T-cell (primary cell): Measurements from ENCODE around the gene CKLF. TPM values are rescaled to one million over a fixed set of nuclear protein-coding genes. Genes with fewer than 3 reads are reported as not detected.
"Not testable (repeated sequence)": the region's sequence is repeated elsewhere in the genome, so short reads cannot be mapped to it uniquely, and the experiment has no call there.

Experiments
- ATAC-seq, 4 experiments: fragments of 200-7000 bp in 3 of 4; fragments of 150-1000 bp in 1 of 4; cut with Tn5 transposase; replicated peaks in 1 of 4; 1 replicate in 3 of 4; 2 replicates in 1 of 4; pipeline ENCODE4 v1.10.0; 2021; ENCODE audit warnings: moderate library complexity in 3 of 4, mild to moderate bottlenecking in 2 of 4, moderate number of reproducible peaks in 1 of 4
- CTCF ChIA-PET, 2 donors: fragments of 300-600 bp; sonication (Branson Sonifier 250); formaldehyde crosslinking; loops; one replicate each; lab custom pipeline; 2022; ENCODE audit warnings: antibody characterized with exemption in 2 of 2; lab: Charles Lee
- POLR2A ChIA-PET, 2 donors: fragments of 300-600 bp; sonication (Branson Sonifier 250); formaldehyde crosslinking; loops; one replicate each; lab custom pipeline; 2022; ENCODE audit warnings: antibody characterized with exemption in 2 of 2; lab: Charles Lee
- DNase-seq, 35 experiments: peaks; one replicate each; pipeline versions ENCODE4 v3.0.0 to v3.0.0-alpha.2; 2013 to 2023
- H3K27ac ChIP-seq: one replicate; pipeline ENCODE4 v1.5.1; 2013; ENCODE audit warnings: low read length
- H3K27me3 ChIP-seq, 2 experiments: replicated peaks in 1 of 2; 1 replicate in 1 of 2; 2 replicates in 1 of 2; pipeline versions ENCODE4 v1.6.1 to v1.7.0; 2013; ENCODE audit warnings: low read length in 1 of 2, mixed read lengths in 1 of 2; ENCODE audit not compliant: control insufficient read depth in 2 of 2, insufficient read depth in 2 of 2; ENCODE audit errors: extremely low read depth in 1 of 2
- H3K36me3 ChIP-seq, 2 donors: 1 replicate in 1 of 2; 2 replicates in 1 of 2; pipeline versions ENCODE4 v1.6.1 to v1.7.0; 2013; ENCODE audit warnings: low read length in 1 of 2; ENCODE audit not compliant: control insufficient read depth in 2 of 2, insufficient read depth in 1 of 2; ENCODE audit errors: extremely low read depth in 1 of 2
- H3K4me1 ChIP-seq, 2 experiments: 1 replicate in 1 of 2; 2 replicates in 1 of 2; pipeline versions ENCODE4 v1.6.1 to v1.7.0; 2013; ENCODE audit warnings: low read length in 2 of 2, mixed read lengths in 1 of 2; ENCODE audit not compliant: insufficient read depth in 2 of 2, control insufficient read depth in 1 of 2; ENCODE audit errors: extremely low read depth in 1 of 2
- H3K4me3 ChIP-seq, 2 donors: 1 replicate in 1 of 2; 2 replicates in 1 of 2; pipeline versions ENCODE4 v1.5.1 to v1.7.0; 2013; ENCODE audit warnings: mild to moderate bottlenecking in 2 of 2, low read length in 1 of 2, moderate library complexity in 1 of 2; ENCODE audit not compliant: control insufficient read depth in 1 of 2; ENCODE audit errors: extremely low read depth in 1 of 2
- H3K9me3 ChIP-seq: 2 replicates; pipeline ENCODE4 v1.7.0; 2013
- H3K27ac Mint-ChIP-seq, 2 donors: one replicate each; pipeline ENCODE4 v1.8.0; 2020 to 2021; ENCODE audit warnings: mild to moderate bottlenecking in 2 of 2, mixed read lengths in 2 of 2
- H3K27me3 Mint-ChIP-seq, 2 donors: one replicate each; pipeline ENCODE4 v1.8.0; 2021 to 2022; ENCODE audit warnings: mixed read lengths in 2 of 2
- H3K36me3 Mint-ChIP-seq: one replicate; pipeline ENCODE4 v1.8.0; 2021; ENCODE audit warnings: mixed read lengths
- H3K4me1 Mint-ChIP-seq, 3 donors: one replicate each; pipeline ENCODE4 v1.8.0; 2020 to 2022; ENCODE audit warnings: mixed read lengths in 3 of 3, mild to moderate bottlenecking in 1 of 3
- H3K4me3 Mint-ChIP-seq, 3 donors: one replicate each; pipeline ENCODE4 v1.8.0; 2020 to 2022; ENCODE audit warnings: mild to moderate bottlenecking in 3 of 3, mixed read lengths in 3 of 3, moderate library complexity in 3 of 3
- H3K9me3 Mint-ChIP-seq, 3 donors: one replicate each; pipeline ENCODE4 v1.8.0; 2020 to 2022; ENCODE audit warnings: mixed read lengths in 3 of 3
- WGBS: methylation state at CpG from one replicate; pipeline ENCODE4 v1.1.5; 2013; ENCODE audit warnings: missing lambda C conversion rate; ENCODE audit not compliant: insufficient coverage; 5-methylcytosine and 5-hydroxymethylcytosine counted together
- total RNA-seq, 35 experiments: library from RNA in 6 of 35; stranded (reverse) in 6 of 35; fragments of 120-200 nt in 1 of 35; gene quantifications; one replicate each; pipeline versions ENCODE4 v1.2.1 to v1.2.4 and lab custom pipeline; 2013 to 2026

The CKLF gene
- total RNA-seq, 5 donors from 2014 or later (not counting 1 experiment from before 2014, with no cell fraction given): 25.3 to 67.8 (median 58.3) TPM

DNA sequence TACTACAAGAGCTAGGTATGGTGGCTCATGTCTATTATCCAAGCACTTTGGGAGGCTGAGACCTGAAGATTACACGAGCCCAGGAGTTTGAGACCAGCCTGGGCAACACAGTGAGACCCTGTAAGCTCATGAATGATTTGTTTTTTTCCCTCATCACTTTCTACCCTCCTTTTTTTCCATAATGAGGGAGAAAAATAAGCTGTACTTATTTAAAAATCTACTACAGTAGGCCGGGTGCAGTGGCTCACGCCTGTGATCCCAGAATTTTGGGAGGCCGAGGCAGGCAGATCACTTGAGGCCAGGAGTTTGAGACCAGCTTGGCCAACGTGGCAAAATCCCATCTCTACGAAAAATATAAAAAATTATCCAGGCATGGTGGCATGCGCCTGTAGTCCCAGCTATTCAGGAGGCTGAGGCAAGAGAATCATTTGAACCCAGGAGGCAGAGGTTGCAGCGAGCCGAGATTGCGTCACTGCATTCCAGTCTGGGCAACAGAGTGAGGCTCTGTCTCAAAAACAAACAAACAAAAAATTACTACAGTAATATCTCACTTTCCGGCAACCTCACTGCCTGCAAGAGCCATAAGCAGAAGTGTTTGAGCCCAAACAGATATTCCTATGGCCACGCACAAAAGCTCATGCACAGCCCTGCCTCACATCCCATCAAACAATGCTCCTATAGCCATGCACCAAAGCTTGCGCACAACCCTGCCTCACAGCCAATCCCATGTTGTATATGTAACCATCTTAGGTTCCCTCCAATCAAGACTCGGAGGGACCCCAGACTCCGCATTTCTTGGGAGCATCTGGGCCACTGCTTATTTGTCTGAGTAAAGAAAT is 39.9 kb upstream of the CKLF start:
- H3K36me3 ChIP-seq: no peaks in the 10 kb centered on the region
- H3K27me3 Mint-ChIP-seq: no peaks in the 10 kb centered on the region
- H3K9me3 ChIP-seq: no peaks in the 10 kb centered on the region
- peaks cover 2% of the 10 kb centered on the region for H3K36me3 Mint-ChIP-seq
- H3K27ac Mint-ChIP-seq: peak overlapping the region in 1 of 2 donors; percentile 68
- no peak overlapping the region for H3K4me3 ChIP-seq
- H3K27me3 ChIP-seq: no peaks in the 10 kb centered on the region
- ChIA-PET CTCF (interaction anchor here (0.6 to 1.3 kb wide), 5 partner anchors 10 to 77 kb away, joined by 3 to 9 read pairs (median 3); no protein-coding TSS in a partner anchor), POLR2A (no interaction called here)
- no peak for ATAC-seq
- WGBS: 91% methylated on average over 7 of the region's 15 CpGs
- no peaks in the 10 kb centered on the region for H3K9me3 Mint-ChIP-seq
- no peak overlapping the region for H3K4me3 Mint-ChIP-seq
- DNase-seq: no peak
- H3K4me1 ChIP-seq: peaks cover 11 to 34% of the 10 kb centered on the region in 2 experiments
- H3K27ac ChIP-seq: no peak overlapping the region
- H3K4me1 Mint-ChIP-seq: peaks cover 33 to 50% (median 34%) of the 10 kb centered on the region in 3 donors

DNA sequence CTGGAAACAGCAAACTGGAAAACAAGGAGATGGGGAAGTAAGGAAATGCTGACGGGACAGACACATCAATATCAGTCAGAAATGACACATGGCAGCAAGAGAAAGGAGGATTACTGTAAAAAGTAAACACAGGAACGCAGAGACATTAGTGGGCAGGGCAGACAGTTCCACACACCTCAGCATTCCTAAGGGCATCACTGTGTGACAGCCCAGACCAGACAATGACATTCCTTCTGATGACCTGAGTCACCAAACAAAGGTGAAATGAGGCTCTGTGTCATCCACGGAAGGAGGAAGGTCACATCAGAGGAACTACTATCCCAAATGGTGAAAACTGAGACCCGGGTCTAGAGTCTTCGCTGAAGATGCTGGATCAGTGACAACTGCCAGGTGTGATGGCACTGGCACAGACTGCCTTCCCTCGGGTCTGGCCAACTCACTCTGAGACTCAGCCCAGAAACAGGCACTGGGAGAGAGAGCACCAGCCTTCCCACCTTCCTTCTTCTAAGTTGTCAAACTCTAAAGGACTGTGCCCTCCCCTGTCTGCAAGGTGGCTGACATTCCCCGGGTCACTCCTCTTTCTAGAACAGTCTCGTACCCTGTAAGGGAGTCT is 39.2 kb upstream of the CKLF start:
- ChIA-PET CTCF (no interaction called here), POLR2A (no interaction called here)
- 92% methylated on average over 5 of the region's 8 CpGs for WGBS
- Histone ChIP-seq H3K27me3 (no peaks in the 10 kb centered on the region), H3K4me3 (no peak overlapping the region), H3K27ac (no peak overlapping the region), H3K36me3 (no peaks in the 10 kb centered on the region), H3K4me1 (peaks cover 11 to 39% of the 10 kb centered on the region in 2 experiments), H3K9me3 (no peaks in the 10 kb centered on the region)
- Mint-ChIP-seq H3K4me1 (peaks cover 39 to 56% (median 41%) of the 10 kb centered on the region in 3 donors), H3K36me3 (peaks cover 2% of the 10 kb centered on the region), H3K27me3 (no peaks in the 10 kb centered on the region), H3K9me3 (no peaks in the 10 kb centered on the region), H3K4me3 (no peak overlapping the region), H3K27ac (peak overlapping the region in 1 of 2 donors; percentile 68)
- no peak for DNase-seq
- ATAC-seq: no peak

DNA sequence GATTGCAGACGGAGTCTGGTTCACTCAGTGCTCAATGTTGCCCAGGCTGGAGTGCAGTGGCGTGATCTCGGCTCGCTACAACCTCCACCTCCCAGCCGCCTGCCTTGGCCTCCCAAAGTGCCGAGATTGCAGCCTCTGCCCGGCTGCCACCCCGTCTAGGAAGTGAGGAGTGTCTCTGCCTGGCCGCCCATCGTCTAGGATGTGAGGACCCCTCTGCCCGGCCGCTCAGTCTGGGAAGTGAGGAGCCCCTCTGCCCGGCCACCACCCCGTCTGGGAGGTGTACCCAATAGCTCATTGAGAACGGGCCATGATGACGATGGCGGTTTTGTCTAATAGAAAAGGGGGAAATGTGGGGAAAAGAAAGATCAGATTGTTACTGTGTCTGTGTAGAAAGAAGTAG is 38.0 kb upstream of the CKLF start:
- peak overlapping the region; percentile 16 to 99 for H3K27ac Mint-ChIP-seq
- DNase-seq: peak in 1 of 35 experiments; percentile 2
- POLR2A ChIA-PET: not testable (repeated sequence)

DNA sequence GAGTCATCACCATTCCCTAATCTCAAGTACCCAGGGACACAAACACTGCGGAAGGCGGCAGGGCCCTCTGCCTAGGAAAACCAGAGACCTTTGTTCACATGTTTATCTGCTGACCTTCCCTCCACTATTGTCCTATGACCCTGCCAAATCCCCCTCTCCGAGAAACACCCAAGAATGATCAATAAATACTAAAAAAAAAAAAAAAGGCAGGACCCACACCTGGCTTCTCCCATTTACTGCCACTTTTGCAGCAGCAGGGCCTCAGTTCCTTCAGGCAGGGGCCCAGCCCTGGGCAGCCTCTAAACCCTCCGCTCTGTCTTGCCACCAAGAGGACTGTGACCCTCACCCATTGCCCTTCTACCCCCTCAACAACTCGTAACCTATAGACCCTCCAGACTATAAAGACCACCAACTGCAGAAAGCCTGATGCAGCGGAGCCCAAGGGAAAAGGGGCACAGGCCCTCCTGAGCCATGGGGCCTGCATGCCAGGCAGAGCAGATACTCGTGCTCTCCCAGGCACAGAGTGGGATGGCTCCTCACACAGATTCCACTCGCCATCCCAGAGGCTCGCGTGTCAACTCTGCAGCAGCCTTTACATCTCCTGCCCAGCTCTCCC is 37.3 kb upstream of the CKLF start:
- POLR2A ChIA-PET, H3K4me3 ChIP-seq, H3K9me3 ChIP-seq, H3K27me3 ChIP-seq, H3K36me3 ChIP-seq, H3K9me3 Mint-ChIP-seq, H3K36me3 Mint-ChIP-seq, ATAC-seq, H3K27me3 Mint-ChIP-seq: not testable (repeated sequence)
- peak overlapping the region; percentile 96 for H3K27ac ChIP-seq
- 91% methylated on average over 7 of the region's 10 CpGs for WGBS
- CTCF ChIA-PET: interaction anchor here (0.5 to 0.9 kb wide), 2 partner anchors 21 to 25 kb away, joined by 4 to 11 read pairs; no protein-coding TSS in a partner anchor
- H3K4me1 ChIP-seq: peaks cover 19 to 48% of the 10 kb centered on the region in 2 experiments
- Mint-ChIP-seq H3K4me3 (peak overlapping the region in 1 of 3 donors; percentile 73), H3K27ac (peak overlapping the region; percentile 96 to 99), H3K4me1 (peaks cover 49 to 68% (median 54%) of the 10 kb centered on the region in 3 donors)
- DNase-seq: peak in 1 of 35 experiments; percentile 11

More for the DNA sequence above, 38.0 kb upstream of the CKLF start:
- H3K27ac ChIP-seq, H3K27me3 ChIP-seq, H3K9me3 ChIP-seq, CTCF ChIA-PET, H3K36me3 Mint-ChIP-seq, ATAC-seq, H3K36me3 ChIP-seq, H3K27me3 Mint-ChIP-seq, H3K9me3 Mint-ChIP-seq, H3K4me3 Mint-ChIP-seq, H3K4me3 ChIP-seq: not testable (repeated sequence)
- WGBS: 96% methylated on average over 4 of the region's 17 CpGs
- peaks cover 42 to 61% (median 47%) of the 10 kb centered on the region in 3 donors for H3K4me1 Mint-ChIP-seq
- peaks cover 12 to 41% of the 10 kb centered on the region in 2 experiments for H3K4me1 ChIP-seq

DNA sequence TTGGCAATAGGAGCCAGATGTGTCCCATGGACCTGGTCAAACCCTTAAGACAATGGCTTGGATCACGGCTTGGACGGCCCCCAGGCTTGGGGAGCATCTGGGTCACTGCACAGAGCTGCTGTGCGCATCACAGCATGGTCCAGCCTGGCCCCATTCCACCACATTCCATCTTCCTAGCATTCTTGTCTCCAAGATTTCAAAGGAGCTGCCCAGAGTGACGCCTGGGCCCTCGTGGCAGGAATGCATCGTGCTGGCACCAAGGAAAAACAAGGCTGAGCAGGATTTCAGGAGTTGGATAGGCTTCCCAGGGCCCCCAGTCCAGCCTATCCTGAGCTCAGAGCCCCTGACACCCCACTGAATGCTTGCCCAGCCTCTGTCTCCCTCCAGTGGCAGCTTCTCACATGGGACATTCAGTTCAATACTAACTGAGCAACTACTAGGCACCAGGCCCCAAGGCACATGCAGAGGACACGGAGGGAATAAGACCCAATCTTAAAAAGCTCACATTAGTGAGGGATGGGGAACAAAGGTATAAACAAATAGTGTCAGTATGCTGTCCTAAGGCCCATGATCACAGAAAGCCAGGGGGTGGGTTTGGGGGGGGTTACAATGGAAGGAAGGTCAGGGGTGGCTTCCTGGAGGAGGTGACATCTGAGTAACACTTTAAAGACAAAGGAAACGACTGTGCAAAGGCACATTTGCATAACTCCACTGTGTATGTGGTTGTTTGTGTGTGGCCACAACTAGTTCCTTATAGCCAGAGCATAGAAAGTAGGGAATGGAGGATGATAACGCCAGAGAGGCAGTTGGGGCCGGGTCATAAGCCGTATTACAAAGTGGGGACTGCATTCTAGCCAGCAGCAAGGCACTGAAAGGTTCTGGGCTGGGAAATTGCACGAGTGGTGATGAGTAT is 36.5 kb upstream of the CKLF start:
- peak overlapping the region; percentile 34 to 73 (median 62) for H3K4me3 Mint-ChIP-seq
- WGBS: 79% methylated on average over 8 of the region's 12 CpGs
- peaks cover 57 to 75% (median 61%) of the 10 kb centered on the region in 3 donors for H3K4me1 Mint-ChIP-seq
- CTCF ChIA-PET: interaction anchor here (0.5 to 0.9 kb wide), 2 partner anchors 20 to 24 kb away, joined by 4 to 11 read pairs; no protein-coding TSS in a partner anchor
- H3K4me1 ChIP-seq: peaks cover 26 to 56% of the 10 kb centered on the region in 2 experiments
- H3K27ac ChIP-seq: peak overlapping the region; percentile 96
- H3K36me3 Mint-ChIP-seq: peaks cover 2% of the 10 kb centered on the region
- no peaks in the 10 kb centered on the region for H3K9me3 Mint-ChIP-seq
- peak overlapping the region; percentile 96 to 99 for H3K27ac Mint-ChIP-seq
- ATAC-seq (no peak), DNase-seq (peak in 1 of 35 experiments; percentile 25)
- POLR2A ChIA-PET: no interaction called here
- no peak overlapping the region for H3K4me3 ChIP-seq
- H3K9me3 ChIP-seq: no peaks in the 10 kb centered on the region
- no peaks in the 10 kb centered on the region for H3K27me3 ChIP-seq
- no peaks in the 10 kb centered on the region for H3K36me3 ChIP-seq
- no peaks in the 10 kb centered on the region for H3K27me3 Mint-ChIP-seq
